Measurements from ENCODE around the gene ZMYM5.
"Not testable (repeated sequence)": the region's sequence is repeated elsewhere in the genome, so short reads cannot be mapped to it uniquely, and the experiment has no call there.

ZMYM5 gene

GRCh38 chr13:19822673-19823072 is 40.8 kb downstream of the ZMYM5 start:
- no peak for DNase-seq (ENCODE audit: low read depth in 2 of 2)

GRCh38 chr13:19818223-19818842 is 45.1 kb downstream of the ZMYM5 start:
- DNase-seq (ENCODE audit: low read depth in 2 of 2) = peak in 1 of 2 donors; percentile 7

GRCh38 chr13:19817510-19818158 is 45.8 kb downstream of the ZMYM5 start:
- no peak for DNase-seq (ENCODE audit: low read depth in 2 of 2)

GRCh38 chr13:19817106-19817505 is 46.3 kb downstream of the ZMYM5 start:
- DNase-seq (ENCODE audit: low read depth in 2 of 2) = no peak

GRCh38 chr13:19815842-19816241 is 47.6 kb downstream of the ZMYM5 start:
- DNase-seq (ENCODE audit: low read depth in 2 of 2) = not testable (repeated sequence)

- no peak for DNase-seq (ENCODE audit: low read depth in 2 of 2)
These were observed 52.2 kb downstream of the ZMYM5 start for GRCh38 chr13:19810996-19811881.

- no peak for DNase-seq (ENCODE audit: low read depth in 2 of 2)
These were observed 53.3 kb downstream of the ZMYM5 start for GRCh38 chr13:19810151-19810550.

GRCh38 chr13:19805765-19806164 is 57.7 kb downstream of the ZMYM5 start:
- DNase-seq (ENCODE audit: low read depth in 2 of 2) = no peak

GRCh38 chr13:19795956-19796355 is 67.5 kb downstream of the ZMYM5 start:
- DNase-seq (ENCODE audit: low read depth in 2 of 2) = no peak

- DNase-seq (ENCODE audit: low read depth in 2 of 2) = no peak
These were observed 68.8 kb downstream of the ZMYM5 start for GRCh38 chr13:19794631-19795030.

GRCh38 chr13:19791953-19792537 is 71.4 kb downstream of the ZMYM5 start:
- no peak for DNase-seq (ENCODE audit: low read depth in 2 of 2)

- DNase-seq (ENCODE audit: low read depth in 2 of 2) = peak; percentile 88 to 94
These were observed 80.4 kb downstream of the ZMYM5 start, which contains the start of gene PSPC1 for GRCh38 chr13:19782727-19783682. Gene PSPC1 (minus strand): TSS chr13:19782945. CDS start chr13:19782757, 188 bp downstream.

- peak; percentile 5 to 46 for DNase-seq (ENCODE audit: low read depth in 2 of 2)
These were observed 81.3 kb downstream of the ZMYM5 start for GRCh38 chr13:19782049-19782726.

- DNase-seq (ENCODE audit: low read depth in 2 of 2) = no peak
These were observed 81.9 kb downstream of the ZMYM5 start for GRCh38 chr13:19781526-19781925.

GRCh38 chr13:19780753-19781418 is 82.6 kb downstream of the ZMYM5 start:
- DNase-seq (ENCODE audit: low read depth in 2 of 2) = not testable (repeated sequence)

All from stimulated activated CD8-positive, alpha-beta memory T cell treated with anti-CD3 and anti-CD28 coated beads, Interleukin-7, amount 100 ng/mL, for 4 hours (primary cell).